Endothelial cell of umbilical vein (primary cell): Measurements from ENCODE around the gene PSMD3. TPM values are rescaled to one million over a fixed set of nuclear protein-coding genes. Genes with fewer than 3 reads are reported as not detected.
"Not testable (repeated sequence)": the region's sequence is repeated elsewhere in the genome, so short reads cannot be mapped to it uniquely, and the experiment has no call there.

ENCODE experiments used
- BruUV-seq: library from RNA; stranded (reverse); fragments of 400-500 nt; replicated peaks from 2 replicates; lab custom pipeline; 2021; lab: Mats Ljungman, UMichigan
- CTCF ChIA-PET: fragments of 300-600, 350-600 bp; sonication (Branson Sonifier 250); formaldehyde crosslinking; loops from one replicate; lab custom pipeline; 2021; ENCODE audit warnings: antibody characterized with exemption, inconsistent platforms; lab: Charles Lee
- POLR2A ChIA-PET: fragments of 300-600, 350-600 bp; sonication (Branson Sonifier 250); formaldehyde crosslinking; loops from one replicate; lab custom pipeline; 2021; ENCODE audit warnings: antibody characterized with exemption, inconsistent platforms; lab: Charles Lee
- DNase-seq: peaks from one replicate; pipeline ENCODE4 v3.0.0-alpha.2; 2011; ENCODE audit warnings: low read depth, low spot score
- FAIRE-seq: peaks from 2 replicates; lab custom pipeline; 2011; peaks lifted over from hg19 to GRCh38; lab: Jason Lieb, UNC
- H2AFZ ChIP-seq: 2 replicates; pipeline ENCODE4 v1.6.0; 2012; ENCODE audit warnings: low read depth, low read length, control low read depth, inconsistent platforms
- H3K27ac ChIP-seq: 2 replicates; pipeline ENCODE4 v1.5.1; 2011; ENCODE audit warnings: low read depth, mild to moderate bottlenecking, control low read depth, low read length, moderate library complexity; ENCODE audit not compliant: insufficient read depth
- H3K27me3 ChIP-seq, 2 experiments: 2 replicates each; pipeline versions ENCODE4 v1.6.0 to v1.6.1; 2011; ENCODE audit warnings: low read length in 2 of 2, mixed read lengths in 1 of 2; ENCODE audit not compliant: control insufficient read depth in 2 of 2, insufficient read depth in 2 of 2
- H3K36me3 ChIP-seq, 2 experiments: 2 replicates in 1 of 2; 3 replicates in 1 of 2; pipeline ENCODE4 v1.5.1; 2011; ENCODE audit warnings: low read length in 2 of 2, mild to moderate bottlenecking in 1 of 2, moderate library complexity in 1 of 2; ENCODE audit not compliant: control insufficient read depth in 2 of 2, insufficient read depth in 2 of 2; ENCODE audit errors: extremely low read depth in 1 of 2
- H3K4me1 ChIP-seq: 3 replicates; pipeline ENCODE4 v1.5.1; 2011; ENCODE audit warnings: mild to moderate bottlenecking, low read length; ENCODE audit not compliant: control insufficient read depth, insufficient read depth; ENCODE audit errors: extremely low read depth
- H3K4me2 ChIP-seq: 2 replicates; pipeline ENCODE4 v1.6.1; 2011; ENCODE audit warnings: low read length, control low read depth, mixed read lengths; ENCODE audit not compliant: insufficient read depth
- H3K4me3 ChIP-seq, 3 experiments: fragments of 200-600 bp in 1 of 3; sonication (generic), shearing (Covaris generic) in 1 of 3; replicated peaks in 1 of 3; 2 replicates each; pipeline ENCODE4 v1.5.1; 2011 to 2016; ENCODE audit warnings: control low read depth in 3 of 3, low read length in 3 of 3, mild to moderate bottlenecking in 2 of 3, inconsistent platforms in 1 of 3, low read depth in 1 of 3, moderate library complexity in 1 of 3; ENCODE audit not compliant: insufficient read depth in 1 of 3
- H3K79me2 ChIP-seq: 2 replicates; pipeline ENCODE4 v1.6.0; 2012; ENCODE audit warnings: low read length, inconsistent platforms; ENCODE audit not compliant: control insufficient read depth, insufficient read depth
- H3K9ac ChIP-seq: replicated peaks from 2 replicates; pipeline ENCODE3; 2011; ENCODE audit warnings: low read length, control low read depth; ENCODE audit not compliant: insufficient read depth; ENCODE audit errors: extremely low read depth
- H3K9me1 ChIP-seq: replicated peaks from 3 replicates; pipeline ENCODE4 v1.6.0; 2011; ENCODE audit warnings: mild to moderate bottlenecking, low read length; ENCODE audit not compliant: control insufficient read depth, insufficient read depth; ENCODE audit errors: extremely low read depth
- H3K9me3 ChIP-seq: replicated peaks from 2 replicates; pipeline ENCODE4 v1.5.1; 2012; ENCODE audit warnings: low read length, inconsistent platforms; ENCODE audit not compliant: control insufficient read depth, insufficient read depth
- H4K20me1 ChIP-seq: replicated peaks from 2 replicates; pipeline ENCODE3; 2011; ENCODE audit warnings: mild to moderate bottlenecking, low read length; ENCODE audit not compliant: control insufficient read depth, insufficient read depth; ENCODE audit errors: extremely low read depth
- dilution Hi-C: fragments of 300-500 bp; cut with MboI; formaldehyde crosslinking; loops from one replicate; pipeline ENCODE4 v1.15.0; 2019; ENCODE audit warnings: low sequenced_read_pairs; ENCODE audit not compliant: extremely low pct_ligation_motif_present
- intact Hi-C: fragments of 100-400 bp; cut with micrococcal nuclease; formaldehyde crosslinking; loops from one replicate; pipeline ENCODE4 v1.10.0; 2022
- polyA plus RNA-seq, 4 experiments: library from polyadenylated mRNA; depleted of rRNA in 3 of 4; stranded (reverse) in 3 of 4; unstranded in 1 of 4; fragments of >200 nt; gene quantifications; 2 replicates each; pipeline versions ENCODE4 v1.2.1 to v1.2.3, GENCODE V29; 2011 to 2012; ENCODE audit warnings: missing spikeins in 1 of 4
- total RNA-seq: library from RNA; stranded (reverse); gene quantifications from 2 replicates; pipeline ENCODE4 v1.2.3, GENCODE V29; 2021

Gene PSMD3
- total and polyA plus RNA-seq, 2 donors (not counting 3 experiments of a cell fraction or from before 2014, with no cell fraction given): 120 to 136 TPM

- FAIRE-seq, BruUV-seq, POLR2A ChIA-PET, H3K4me2 ChIP-seq, H4K20me1 ChIP-seq, H3K9me1 ChIP-seq, H3K9ac ChIP-seq, dilution Hi-C loops, H3K27ac ChIP-seq, H3K9me3 ChIP-seq, H2AFZ ChIP-seq, H3K4me3 ChIP-seq, DNase-seq, H3K27me3 ChIP-seq, H3K36me3 ChIP-seq: not testable (repeated sequence)
- Histone ChIP-seq H3K79me2 (peaks cover 12% of the 10 kb centered on the region), H3K4me1 (peaks cover 22% of the 10 kb centered on the region)
- CTCF ChIA-PET: interaction anchor here (1.2 to 10.7 kb wide), 2 partner anchors 15 to 65 kb away, joined by 4 to 246 read pairs; no protein-coding TSS in a partner anchor
- intact Hi-C loops: loop anchor here (10.0 kb wide), 1 partner anchor 274 kb away; the partner anchor contains the start of gene CDC6
Measured at GRCh38 chr17:40010946-40011500, 30.4 kb downstream of the PSMD3 start.

DNA sequence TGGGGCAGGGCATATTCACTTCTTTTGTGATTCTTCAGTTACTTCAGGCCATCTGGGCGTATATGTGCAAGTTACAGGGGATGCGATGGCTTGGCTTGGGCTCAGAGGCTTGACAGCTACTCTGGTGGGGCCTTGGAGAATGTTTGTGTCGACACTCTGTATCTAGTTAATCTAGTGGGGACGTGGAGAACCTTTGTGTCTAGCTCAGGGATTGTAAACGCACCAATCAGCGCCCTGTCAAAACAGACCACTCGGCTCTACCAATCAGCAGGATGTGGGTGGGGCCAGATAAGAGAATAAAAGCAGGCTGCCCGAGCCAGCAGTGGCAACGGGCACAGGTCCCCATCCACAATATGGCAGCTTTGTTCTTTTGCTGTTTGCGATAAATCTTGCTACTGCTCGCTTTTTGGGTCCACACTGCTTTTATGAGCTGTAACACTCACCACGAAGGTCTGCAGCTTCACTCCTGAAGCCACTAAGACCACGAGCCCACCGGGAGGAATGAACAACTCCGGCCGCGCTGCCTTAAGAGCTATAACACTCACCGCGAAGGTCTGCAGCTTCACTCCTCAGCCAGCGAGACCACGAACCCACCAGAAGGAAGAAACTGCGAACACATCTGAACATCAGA is 31.5 kb downstream of the PSMD3 start:
- POLR2A ChIA-PET, H3K9ac ChIP-seq, H3K36me3 ChIP-seq, H3K27ac ChIP-seq, H3K4me3 ChIP-seq, BruUV-seq, H4K20me1 ChIP-seq, H3K9me3 ChIP-seq, H2AFZ ChIP-seq, FAIRE-seq, H3K4me2 ChIP-seq, H3K9me1 ChIP-seq, H3K27me3 ChIP-seq, DNase-seq, dilution Hi-C loops: not testable (repeated sequence)
- peaks cover 26% of the 10 kb centered on the region for H3K4me1 ChIP-seq
- CTCF ChIA-PET: interaction anchor here (0.7 to 10.7 kb wide), 5 partner anchors 9 to 179 kb away, joined by 3 to 246 read pairs (median 5); no protein-coding TSS in a partner anchor
- H3K79me2 ChIP-seq: peaks cover 14% of the 10 kb centered on the region
- intact Hi-C loops: loop anchor here (10.0 kb wide), 1 partner anchor 273 kb away; the partner anchor contains the start of gene CDC6
